Calu3 (cell line): Measurements from ENCODE around the gene TAF1. TPM values are rescaled to one million over a fixed set of nuclear protein-coding genes. Genes with fewer than 3 reads are reported as not detected.
"Not testable (repeated sequence)": the region's sequence is repeated elsewhere in the genome, so short reads cannot be mapped to it uniquely, and the experiment has no call there.

Experiments
- BruUV-seq: library from RNA; stranded (reverse); fragments of 400-500 nt; replicated peaks from 2 replicates; lab custom pipeline; 2021; lab: Mats Ljungman, UMichigan
- CTCF ChIA-PET: fragments of 300-600 bp; sonication (Branson Sonifier 250); formaldehyde crosslinking; loops from one replicate; lab custom pipeline; 2022; ENCODE audit warnings: antibody characterized with exemption; lab: Charles Lee
- DNase-seq: peaks from one replicate; pipeline ENCODE4 v3.0.0; 2022
- H3K27ac Mint-ChIP-seq: one replicate; pipeline ENCODE4 v1.8.0; 2022; ENCODE audit warnings: mixed read lengths; ENCODE audit not compliant: unreplicated experiment
- H3K27me3 Mint-ChIP-seq: one replicate; pipeline ENCODE4 v1.8.0; 2022; ENCODE audit warnings: mixed read lengths; ENCODE audit not compliant: unreplicated experiment
- H3K36me3 Mint-ChIP-seq: one replicate; pipeline ENCODE4 v1.8.0; 2022; ENCODE audit warnings: mild to moderate bottlenecking, moderate library complexity, mixed read lengths; ENCODE audit not compliant: insufficient read depth, unreplicated experiment
- H3K4me1 Mint-ChIP-seq: one replicate; pipeline ENCODE4 v1.8.0; 2022; ENCODE audit warnings: mild to moderate bottlenecking, low read depth, mixed read lengths; ENCODE audit not compliant: unreplicated experiment
- H3K4me3 Mint-ChIP-seq: one replicate; pipeline ENCODE4 v1.8.0; 2022; ENCODE audit warnings: mild to moderate bottlenecking, low read depth, moderate library complexity, mixed read lengths; ENCODE audit not compliant: unreplicated experiment
- H3K9me3 Mint-ChIP-seq: one replicate; pipeline ENCODE4 v1.8.0; 2022; ENCODE audit warnings: low read depth, mixed read lengths; ENCODE audit not compliant: unreplicated experiment
- CTCF ChIP-seq: fragments of 200-600 bp; IDR thresholded peaks from one replicate; pipeline ENCODE4 v1.8.0; 2022; ENCODE audit warnings: antibody characterized with exemption; ENCODE audit not compliant: unreplicated experiment
- intact Hi-C: fragments of 100-400 bp; cut with micrococcal nuclease; formaldehyde crosslinking; loops from one replicate; pipeline ENCODE4 v1.10.0; 2022; ENCODE audit not compliant: unreplicated experiment
- total RNA-seq: library from RNA; stranded (reverse); gene quantifications from 2 replicates; pipeline ENCODE4 v1.2.3, GENCODE V29; 2022

The TAF1 gene
- total RNA-seq, 1 experiment from 2014 or later = 54.9 TPM

- intact Hi-C loops = no loop called here
- Mint-ChIP-seq H3K27ac (no peak overlapping the region), H3K36me3 (peaks cover 55% of the 10 kb centered on the region), H3K9me3 (no peaks in the 10 kb centered on the region), H3K27me3 (no peaks in the 10 kb centered on the region), H3K4me3 (no peak overlapping the region), H3K4me1 (no peaks in the 10 kb centered on the region)
- DNase-seq = no peak
- CTCF ChIA-PET = no interaction called here
- BruUV-seq = no TSS peak
- no peak for TF ChIP-seq CTCF
Measured at GRCh38 chrX:71378732-71379131, 12.6 kb downstream of the TAF1 start.

- H3K36me3 Mint-ChIP-seq = peaks cover 62% of the 10 kb centered on the region
Measured at GRCh38 chrX:71391725-71392124, 25.6 kb downstream of the TAF1 start.

GRCh38 chrX:71393919-71394318 lies 27.8 kb downstream of the TAF1 start:
- CTCF ChIA-PET = no interaction called here
- intact Hi-C loops = no loop called here
- Mint-ChIP-seq H3K27ac (no peak overlapping the region), H3K36me3 (peaks cover 59% of the 10 kb centered on the region), H3K27me3 (no peaks in the 10 kb centered on the region), H3K4me3 (no peak overlapping the region), H3K9me3 (no peaks in the 10 kb centered on the region), H3K4me1 (no peaks in the 10 kb centered on the region)
- no peak for DNase-seq
- no peak for TF ChIP-seq CTCF
- BruUV-seq = no TSS peak

More at GRCh38 chrX:71391725-71392124, 25.6 kb downstream of the TAF1 start:
- H3K27me3 Mint-ChIP-seq, H3K4me1 Mint-ChIP-seq, H3K4me3 Mint-ChIP-seq, H3K27ac Mint-ChIP-seq, DNase-seq, intact Hi-C loops, H3K9me3 Mint-ChIP-seq, CTCF ChIA-PET, BruUV-seq: not testable (repeated sequence)

- Mint-ChIP-seq H3K9me3 (no peaks in the 10 kb centered on the region), H3K27ac (no peak overlapping the region), H3K4me3 (no peak overlapping the region), H3K4me1 (no peaks in the 10 kb centered on the region), H3K36me3 (peaks cover 46% of the 10 kb centered on the region), H3K27me3 (no peaks in the 10 kb centered on the region)
- no peak for TF ChIP-seq CTCF
- CTCF ChIA-PET = no interaction called here
- BruUV-seq = no TSS peak
- intact Hi-C loops = no loop called here
- no peak for DNase-seq
Measured at GRCh38 chrX:71396576-71396975, 30.4 kb downstream of the TAF1 start.

GRCh38 chrX:71400710-71401109 lies 34.6 kb downstream of the TAF1 start:
- H3K27ac Mint-ChIP-seq = no peak overlapping the region
- no peak for TF ChIP-seq CTCF
- H3K27me3 Mint-ChIP-seq = no peaks in the 10 kb centered on the region
- no peak overlapping the region for H3K4me3 Mint-ChIP-seq
- intact Hi-C loops = no loop called here
- no peaks in the 10 kb centered on the region for H3K4me1 Mint-ChIP-seq
- H3K9me3 Mint-ChIP-seq = no peaks in the 10 kb centered on the region
- DNase-seq = no peak
- CTCF ChIA-PET = no interaction called here
- no TSS peak for BruUV-seq
- H3K36me3 Mint-ChIP-seq = peaks cover 38% of the 10 kb centered on the region

- H3K9me3 Mint-ChIP-seq, H3K27me3 Mint-ChIP-seq, BruUV-seq, DNase-seq, CTCF ChIA-PET, intact Hi-C loops, H3K27ac Mint-ChIP-seq, H3K4me3 Mint-ChIP-seq, H3K4me1 Mint-ChIP-seq: not testable (repeated sequence)
- peaks cover 29% of the 10 kb centered on the region for H3K36me3 Mint-ChIP-seq
Measured at GRCh38 chrX:71416260-71416659, 50.1 kb downstream of the TAF1 start.
